HepG2 (cell line): Measurements from ENCODE around the gene ISCU. TPM values are rescaled to one million over a fixed set of nuclear protein-coding genes. Genes with fewer than 3 reads are reported as not detected.

Experiments
- AHR ChIP-seq: IDR thresholded peaks from 2 replicates; pipeline ENCODE4 v1.6.1; 2018; ENCODE audit warnings: missing genetic modification reagents, missing compliant biosample characterization
- ASH2L ChIP-seq: fragments of 300-600, 200-600 bp; sonication (generic); IDR thresholded peaks from 2 replicates; pipeline ENCODE4 v1.7.0; 2017; ENCODE audit warnings: low read depth, mild to moderate bottlenecking, moderate library complexity, mixed read lengths, low read length; ENCODE audit not compliant: insufficient read length
- CENPT ChIP-seq: sonication (generic); formaldehyde crosslinking; IDR thresholded peaks from 2 replicates; pipeline ENCODE4 v1.8.0; 2022; ENCODE audit warnings: low read depth, mild to moderate bottlenecking, moderate library complexity, missing genetic modification reagents
- FIP1L1 ChIP-seq: fragments of 200-400 bp; formaldehyde crosslinking; IDR thresholded peaks from 2 replicates; pipeline ENCODE4 v1.6.1; 2018; ENCODE audit warnings: low read depth, mild to moderate bottlenecking, low read length, moderate library complexity, borderline replicate concordance; ENCODE audit not compliant: insufficient read depth
- HNF4A ChIP-seq: sonication (generic); formaldehyde crosslinking; IDR thresholded peaks from 2 replicates; pipeline ENCODE4 v1.4.0; 2020; ENCODE audit warnings: missing genetic modification reagents
- KLF12 ChIP-seq: sonication (generic); formaldehyde crosslinking; IDR thresholded peaks from 2 replicates; pipeline ENCODE4 v1.4.0; 2020; ENCODE audit warnings: missing genetic modification reagents, borderline replicate concordance
- PRPF4 ChIP-seq: fragments of 200-400 bp; formaldehyde crosslinking; IDR thresholded peaks from 2 replicates; pipeline ENCODE4 v1.6.1; 2016; ENCODE audit warnings: low read length, low read depth; ENCODE audit not compliant: poor library complexity, severe bottlenecking
- REXO4 ChIP-seq: sonication (generic); formaldehyde crosslinking; IDR thresholded peaks from 2 replicates; pipeline ENCODE4 v1.8.0; 2022; ENCODE audit warnings: missing genetic modification reagents, mild to moderate bottlenecking, borderline replicate concordance
- RORA ChIP-seq: sonication (generic); formaldehyde crosslinking; IDR thresholded peaks from 2 replicates; pipeline ENCODE4 v1.5.0; 2020; ENCODE audit warnings: mild to moderate bottlenecking, missing genetic modification reagents, moderate library complexity
- SOX6 ChIP-seq, 2 experiments: fragments of 450-650 bp in 1 of 2; sonication (generic) in 1 of 2; formaldehyde crosslinking in 1 of 2; IDR thresholded peaks; 2 replicates each; pipeline versions ENCODE4 v1.4.0 to v1.6.1; 2017 to 2020; ENCODE audit warnings: antibody characterized with exemption in 1 of 2, mild to moderate bottlenecking in 1 of 2, missing genetic modification reagents in 1 of 2
- SYNCRIP ChIP-seq: fragments of 200-400 bp; formaldehyde crosslinking; IDR thresholded peaks from 2 replicates; pipeline ENCODE4 v1.6.1; 2018; ENCODE audit warnings: mild to moderate bottlenecking, low read depth, low read length; ENCODE audit not compliant: insufficient read depth
- ZNF331 ChIP-seq: sonication (generic); formaldehyde crosslinking; IDR thresholded peaks from 2 replicates; pipeline ENCODE4 v1.4.0; 2020; ENCODE audit warnings: missing genetic modification reagents
- ZNF337 ChIP-seq: sonication (generic); formaldehyde crosslinking; IDR thresholded peaks from 2 replicates; pipeline ENCODE4 v1.5.1; 2020; ENCODE audit warnings: missing genetic modification reagents, low read depth, mild to moderate bottlenecking, borderline replicate concordance
- ZNF431 ChIP-seq: sonication (generic); formaldehyde crosslinking; IDR thresholded peaks from 2 replicates; pipeline ENCODE4 v1.9.0; 2022; ENCODE audit warnings: missing genetic modification reagents, low read depth, mild to moderate bottlenecking, borderline replicate concordance
- ZNF709 ChIP-seq: sonication (generic); formaldehyde crosslinking; IDR thresholded peaks from 2 replicates; pipeline ENCODE4 v1.5.0; 2020; ENCODE audit warnings: mild to moderate bottlenecking, missing genetic modification reagents
- ZNF761 ChIP-seq: sonication (generic); formaldehyde crosslinking; conservative IDR thresholded peaks from 2 replicates; pipeline ENCODE4 v1.4.0; 2020; ENCODE audit warnings: mild to moderate bottlenecking, missing genetic modification reagents
- ZNF816 ChIP-seq: sonication (generic); formaldehyde crosslinking; IDR thresholded peaks from 2 replicates; pipeline ENCODE4 v1.8.0; 2022; ENCODE audit warnings: missing genetic modification reagents, mild to moderate bottlenecking, borderline replicate concordance
- polyA plus RNA-seq, 8 experiments: library from polyadenylated mRNA; depleted of rRNA in 3 of 8; stranded (reverse) in 7 of 8; unstranded in 1 of 8; fragments of >200 nt; fragmentation: Illumina TruSeq in 4 of 8; extraction: Trizol in 4 of 8; gene quantifications; 2 replicates each; pipeline versions ENCODE4 v1.2.1 to v1.2.3, GENCODE V29; 2011 to 2016; ENCODE audit warnings: low read depth in 4 of 8, missing spikeins in 1 of 8, mixed read lengths in 1 of 8; ENCODE audit not compliant: insufficient read depth in 1 of 8
- total RNA-seq, 5 experiments: library from RNA; depleted of rRNA; stranded (reverse); fragments of >200 nt; fragmentation: Illumina TruSeq; extraction: Trizol; gene quantifications; 2 replicates each; pipeline ENCODE4 v1.2.3, GENCODE V29; 2016; ENCODE audit warnings: low read depth in 1 of 5
- TF ChIP-seq, protein P1 (sequence below): sonication (generic); formaldehyde crosslinking; IDR thresholded peaks from 2 replicates; pipeline ENCODE4 v1.5.0; 2020; ENCODE audit warnings: missing genetic modification reagents, mild to moderate bottlenecking, borderline replicate concordance
- TF ChIP-seq, protein P2 (sequence below): IDR thresholded peaks from 2 replicates; pipeline ENCODE4 v1.6.1; 2012; ENCODE audit warnings: low read length, improper control_type of control experiment
- TF ChIP-seq, protein P3 (sequence below): sonication (generic); formaldehyde crosslinking; IDR thresholded peaks from 2 replicates; pipeline ENCODE4 v1.5.0; 2020; ENCODE audit warnings: mild to moderate bottlenecking, missing genetic modification reagents, moderate library complexity
- TF ChIP-seq, protein P4 (sequence below): sonication (generic); formaldehyde crosslinking; IDR thresholded peaks from 2 replicates; pipeline ENCODE4 v1.4.0; 2020; ENCODE audit warnings: missing genetic modification reagents

ISCU gene
- total and polyA plus RNA-seq, 2 of the 13 experiments (the other 11 are each of a cell fraction or from before 2014, with no cell fraction given) = 94.4 to 107 TPM

DNA sequence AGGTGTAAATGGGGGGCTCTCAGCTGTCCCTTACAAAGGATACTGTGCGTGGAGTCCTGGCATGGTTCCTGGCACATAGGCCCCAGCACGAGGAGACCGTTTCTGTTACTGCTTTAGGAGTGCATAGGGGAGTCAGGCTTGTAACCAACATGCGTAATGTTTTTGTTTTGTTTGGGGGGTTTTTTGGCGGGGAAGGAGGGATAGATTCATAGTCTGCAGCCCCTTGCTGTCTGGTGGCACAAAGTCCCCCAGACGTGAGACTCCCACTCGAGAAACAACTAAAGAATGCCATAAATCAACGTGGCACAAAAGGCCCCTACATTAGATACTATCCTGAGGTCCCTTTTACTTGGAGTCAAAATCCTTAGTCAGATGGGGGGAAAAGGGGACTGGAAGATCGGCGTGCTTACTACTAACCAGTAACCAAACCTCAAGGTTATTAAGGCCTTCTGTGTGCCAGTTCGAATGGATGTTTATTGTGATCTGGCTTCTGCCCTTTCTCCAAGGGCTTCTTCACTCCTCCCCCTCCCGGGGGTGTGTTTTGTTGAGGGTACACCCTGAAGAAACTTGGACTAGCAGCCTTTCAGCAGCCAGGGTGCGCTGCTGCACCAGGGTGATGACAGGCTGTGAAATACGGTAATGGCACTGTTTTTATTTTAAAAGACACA lies 874 bp downstream of the ISCU start (continued):
- TF ChIP-seq, protein P1, sequence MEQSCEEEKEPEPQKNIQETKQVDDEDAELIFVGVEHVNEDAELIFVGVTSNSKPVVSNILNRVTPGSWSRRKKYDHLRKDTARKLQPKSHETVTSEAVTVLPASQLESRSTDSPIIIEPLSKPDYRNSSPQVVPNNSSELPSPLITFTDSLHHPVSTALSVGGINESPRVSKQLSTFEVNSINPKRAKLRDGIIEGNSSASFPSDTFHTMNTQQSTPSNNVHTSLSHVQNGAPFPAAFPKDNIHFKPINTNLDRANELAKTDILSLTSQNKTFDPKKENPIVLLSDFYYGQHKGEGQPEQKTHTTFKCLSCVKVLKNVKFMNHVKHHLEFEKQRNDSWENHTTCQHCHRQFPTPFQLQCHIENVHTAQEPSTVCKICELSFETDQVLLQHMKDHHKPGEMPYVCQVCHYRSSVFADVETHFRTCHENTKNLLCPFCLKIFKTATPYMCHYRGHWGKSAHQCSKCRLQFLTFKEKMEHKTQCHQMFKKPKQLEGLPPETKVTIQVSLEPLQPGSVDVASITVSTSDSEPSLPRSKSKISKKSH (CRISPR knock-in tag) = no peak
- no peak for TF ChIP-seq SOX6 (IDR thresholded peaks at IDR 0.05)
- peak; percentile 55; the same call in 1 of the 2 replicates for TF ChIP-seq SOX6 (CRISPR knock-in tag; IDR thresholded peaks at IDR 0.05)
- TF ChIP-seq, protein P2, sequence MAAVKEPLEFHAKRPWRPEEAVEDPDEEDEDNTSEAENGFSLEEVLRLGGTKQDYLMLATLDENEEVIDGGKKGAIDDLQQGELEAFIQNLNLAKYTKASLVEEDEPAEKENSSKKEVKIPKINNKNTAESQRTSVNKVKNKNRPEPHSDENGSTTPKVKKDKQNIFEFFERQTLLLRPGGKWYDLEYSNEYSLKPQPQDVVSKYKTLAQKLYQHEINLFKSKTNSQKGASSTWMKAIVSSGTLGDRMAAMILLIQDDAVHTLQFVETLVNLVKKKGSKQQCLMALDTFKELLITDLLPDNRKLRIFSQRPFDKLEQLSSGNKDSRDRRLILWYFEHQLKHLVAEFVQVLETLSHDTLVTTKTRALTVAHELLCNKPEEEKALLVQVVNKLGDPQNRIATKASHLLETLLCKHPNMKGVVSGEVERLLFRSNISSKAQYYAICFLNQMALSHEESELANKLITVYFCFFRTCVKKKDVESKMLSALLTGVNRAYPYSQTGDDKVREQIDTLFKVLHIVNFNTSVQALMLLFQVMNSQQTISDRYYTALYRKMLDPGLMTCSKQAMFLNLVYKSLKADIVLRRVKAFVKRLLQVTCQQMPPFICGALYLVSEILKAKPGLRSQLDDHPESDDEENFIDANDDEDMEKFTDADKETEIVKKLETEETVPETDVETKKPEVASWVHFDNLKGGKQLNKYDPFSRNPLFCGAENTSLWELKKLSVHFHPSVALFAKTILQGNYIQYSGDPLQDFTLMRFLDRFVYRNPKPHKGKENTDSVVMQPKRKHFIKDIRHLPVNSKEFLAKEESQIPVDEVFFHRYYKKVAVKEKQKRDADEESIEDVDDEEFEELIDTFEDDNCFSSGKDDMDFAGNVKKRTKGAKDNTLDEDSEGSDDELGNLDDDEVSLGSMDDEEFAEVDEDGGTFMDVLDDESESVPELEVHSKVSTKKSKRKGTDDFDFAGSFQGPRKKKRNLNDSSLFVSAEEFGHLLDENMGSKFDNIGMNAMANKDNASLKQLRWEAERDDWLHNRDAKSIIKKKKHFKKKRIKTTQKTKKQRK = no peak
- no peak for TF ChIP-seq SYNCRIP
- TF ChIP-seq ZNF331 (CRISPR knock-in tag) = 0 out of 2 replicates have a peak, but pooled peaks have one; percentile 27
- no peak for TF ChIP-seq ASH2L
- TF ChIP-seq PRPF4 = no peak
- TF ChIP-seq, protein P3, sequence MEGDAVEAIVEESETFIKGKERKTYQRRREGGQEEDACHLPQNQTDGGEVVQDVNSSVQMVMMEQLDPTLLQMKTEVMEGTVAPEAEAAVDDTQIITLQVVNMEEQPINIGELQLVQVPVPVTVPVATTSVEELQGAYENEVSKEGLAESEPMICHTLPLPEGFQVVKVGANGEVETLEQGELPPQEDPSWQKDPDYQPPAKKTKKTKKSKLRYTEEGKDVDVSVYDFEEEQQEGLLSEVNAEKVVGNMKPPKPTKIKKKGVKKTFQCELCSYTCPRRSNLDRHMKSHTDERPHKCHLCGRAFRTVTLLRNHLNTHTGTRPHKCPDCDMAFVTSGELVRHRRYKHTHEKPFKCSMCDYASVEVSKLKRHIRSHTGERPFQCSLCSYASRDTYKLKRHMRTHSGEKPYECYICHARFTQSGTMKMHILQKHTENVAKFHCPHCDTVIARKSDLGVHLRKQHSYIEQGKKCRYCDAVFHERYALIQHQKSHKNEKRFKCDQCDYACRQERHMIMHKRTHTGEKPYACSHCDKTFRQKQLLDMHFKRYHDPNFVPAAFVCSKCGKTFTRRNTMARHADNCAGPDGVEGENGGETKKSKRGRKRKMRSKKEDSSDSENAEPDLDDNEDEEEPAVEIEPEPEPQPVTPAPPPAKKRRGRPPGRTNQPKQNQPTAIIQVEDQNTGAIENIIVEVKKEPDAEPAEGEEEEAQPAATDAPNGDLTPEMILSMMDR = peak; percentile 91
- no peak for TF ChIP-seq ZNF816 (CRISPR knock-in tag)
- no peak for TF ChIP-seq AHR
- no peak for TF ChIP-seq KLF12
- no peak for TF ChIP-seq CENPT (CRISPR knock-in tag)
- TF ChIP-seq ZNF337 (CRISPR knock-in tag) = no peak
- no peak for TF ChIP-seq ZNF431 (CRISPR knock-in tag)
- 0 out of 2 replicates have a peak, but pooled peaks have one; percentile 44 for TF ChIP-seq ZNF761 (CRISPR knock-in tag)
- TF ChIP-seq, protein P4, sequence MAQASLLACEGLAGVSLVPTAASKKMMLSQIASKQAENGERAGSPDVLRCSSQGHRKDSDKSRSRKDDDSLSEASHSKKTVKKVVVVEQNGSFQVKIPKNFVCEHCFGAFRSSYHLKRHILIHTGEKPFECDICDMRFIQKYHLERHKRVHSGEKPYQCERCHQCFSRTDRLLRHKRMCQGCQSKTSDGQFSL (CRISPR knock-in tag) = no peak
- TF ChIP-seq ZNF709 (CRISPR knock-in tag) = no peak; the same call in 1 of the 2 replicates
- TF ChIP-seq REXO4 (CRISPR knock-in tag) = no peak
- no peak for TF ChIP-seq RORA (CRISPR knock-in tag)
- no peak for TF ChIP-seq FIP1L1
- 0 out of 2 replicates have a peak, but pooled peaks have one; percentile 6 for TF ChIP-seq HNF4A
